ENCODE measurements around the gene KIAA0825.

DNA sequence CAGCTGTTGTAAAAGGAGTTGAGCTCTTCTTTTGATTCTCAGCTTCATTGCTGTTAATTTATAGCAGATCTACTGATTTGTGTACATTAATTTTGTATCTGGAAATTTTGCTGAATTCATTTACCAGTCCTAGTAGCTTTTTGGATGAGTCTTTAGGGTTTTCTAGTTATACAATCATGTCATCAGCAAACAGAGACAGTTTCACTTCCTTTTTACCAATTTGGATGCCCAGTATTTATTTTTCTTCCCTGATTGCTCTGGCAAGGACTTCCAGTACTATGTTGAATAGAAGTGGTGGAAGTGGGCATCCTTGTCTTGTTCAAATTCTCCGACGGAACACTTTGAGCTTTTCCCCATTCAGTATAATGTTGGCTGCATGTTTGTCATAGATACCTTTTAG, 478.1 kb downstream of the KIAA0825 start:
- TF ChIP-seq SMC3 (IDR thresholded peaks at IDR 0.05; ENCODE audit: low read depth, low read length) = no peak
- no peak for TF ChIP-seq POLR2AphosphoS5 (IDR thresholded peaks at IDR 0.05; ENCODE audit: low read depth, low read length)
- TF ChIP-seq, protein P1, sequence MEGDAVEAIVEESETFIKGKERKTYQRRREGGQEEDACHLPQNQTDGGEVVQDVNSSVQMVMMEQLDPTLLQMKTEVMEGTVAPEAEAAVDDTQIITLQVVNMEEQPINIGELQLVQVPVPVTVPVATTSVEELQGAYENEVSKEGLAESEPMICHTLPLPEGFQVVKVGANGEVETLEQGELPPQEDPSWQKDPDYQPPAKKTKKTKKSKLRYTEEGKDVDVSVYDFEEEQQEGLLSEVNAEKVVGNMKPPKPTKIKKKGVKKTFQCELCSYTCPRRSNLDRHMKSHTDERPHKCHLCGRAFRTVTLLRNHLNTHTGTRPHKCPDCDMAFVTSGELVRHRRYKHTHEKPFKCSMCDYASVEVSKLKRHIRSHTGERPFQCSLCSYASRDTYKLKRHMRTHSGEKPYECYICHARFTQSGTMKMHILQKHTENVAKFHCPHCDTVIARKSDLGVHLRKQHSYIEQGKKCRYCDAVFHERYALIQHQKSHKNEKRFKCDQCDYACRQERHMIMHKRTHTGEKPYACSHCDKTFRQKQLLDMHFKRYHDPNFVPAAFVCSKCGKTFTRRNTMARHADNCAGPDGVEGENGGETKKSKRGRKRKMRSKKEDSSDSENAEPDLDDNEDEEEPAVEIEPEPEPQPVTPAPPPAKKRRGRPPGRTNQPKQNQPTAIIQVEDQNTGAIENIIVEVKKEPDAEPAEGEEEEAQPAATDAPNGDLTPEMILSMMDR (IDR thresholded peaks at IDR 0.05) = no peak
- TF ChIP-seq, protein P2, sequence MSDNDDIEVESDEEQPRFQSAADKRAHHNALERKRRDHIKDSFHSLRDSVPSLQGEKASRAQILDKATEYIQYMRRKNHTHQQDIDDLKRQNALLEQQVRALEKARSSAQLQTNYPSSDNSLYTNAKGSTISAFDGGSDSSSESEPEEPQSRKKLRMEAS (IDR thresholded peaks at IDR 0.05; ENCODE audit: low read depth) = no peak
- TF ChIP-seq, protein P3, sequence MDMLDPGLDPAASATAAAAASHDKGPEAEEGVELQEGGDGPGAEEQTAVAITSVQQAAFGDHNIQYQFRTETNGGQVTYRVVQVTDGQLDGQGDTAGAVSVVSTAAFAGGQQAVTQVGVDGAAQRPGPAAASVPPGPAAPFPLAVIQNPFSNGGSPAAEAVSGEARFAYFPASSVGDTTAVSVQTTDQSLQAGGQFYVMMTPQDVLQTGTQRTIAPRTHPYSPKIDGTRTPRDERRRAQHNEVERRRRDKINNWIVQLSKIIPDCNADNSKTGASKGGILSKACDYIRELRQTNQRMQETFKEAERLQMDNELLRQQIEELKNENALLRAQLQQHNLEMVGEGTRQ (IDR thresholded peaks at IDR 0.05; ENCODE audit: borderline replicate concordance, low read depth, low read length) = no peak
- TF ChIP-seq TAF1 (IDR thresholded peaks at IDR 0.05; ENCODE audit: borderline replicate concordance, low read depth, low read length) = no peak
- TF ChIP-seq, protein P4, sequence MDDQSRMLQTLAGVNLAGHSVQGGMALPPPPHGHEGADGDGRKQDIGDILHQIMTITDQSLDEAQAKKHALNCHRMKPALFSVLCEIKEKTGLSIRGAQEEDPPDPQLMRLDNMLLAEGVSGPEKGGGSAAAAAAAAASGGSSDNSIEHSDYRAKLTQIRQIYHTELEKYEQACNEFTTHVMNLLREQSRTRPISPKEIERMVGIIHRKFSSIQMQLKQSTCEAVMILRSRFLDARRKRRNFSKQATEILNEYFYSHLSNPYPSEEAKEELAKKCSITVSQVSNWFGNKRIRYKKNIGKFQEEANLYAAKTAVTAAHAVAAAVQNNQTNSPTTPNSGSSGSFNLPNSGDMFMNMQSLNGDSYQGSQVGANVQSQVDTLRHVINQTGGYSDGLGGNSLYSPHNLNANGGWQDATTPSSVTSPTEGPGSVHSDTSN (IDR thresholded peaks at IDR 0.05) = no peak
- TF ChIP-seq MXI1 (IDR thresholded peaks at IDR 0.05; ENCODE audit: low read depth, low read length) = no peak
- no peak for TF ChIP-seq MEF2A (IDR thresholded peaks at IDR 0.05; ENCODE audit: borderline replicate concordance, low read depth)
- TF ChIP-seq EZH2phosphoT487 (IDR thresholded peaks at IDR 0.05; ENCODE audit: borderline replicate concordance, low read depth) = no peak
- no peak for TF ChIP-seq RAD21 (IDR thresholded peaks at IDR 0.05; ENCODE audit: low read length)
- TF ChIP-seq NFIC (IDR thresholded peaks at IDR 0.05; ENCODE audit: borderline replicate concordance) = no peak
- TF ChIP-seq, protein P5, sequence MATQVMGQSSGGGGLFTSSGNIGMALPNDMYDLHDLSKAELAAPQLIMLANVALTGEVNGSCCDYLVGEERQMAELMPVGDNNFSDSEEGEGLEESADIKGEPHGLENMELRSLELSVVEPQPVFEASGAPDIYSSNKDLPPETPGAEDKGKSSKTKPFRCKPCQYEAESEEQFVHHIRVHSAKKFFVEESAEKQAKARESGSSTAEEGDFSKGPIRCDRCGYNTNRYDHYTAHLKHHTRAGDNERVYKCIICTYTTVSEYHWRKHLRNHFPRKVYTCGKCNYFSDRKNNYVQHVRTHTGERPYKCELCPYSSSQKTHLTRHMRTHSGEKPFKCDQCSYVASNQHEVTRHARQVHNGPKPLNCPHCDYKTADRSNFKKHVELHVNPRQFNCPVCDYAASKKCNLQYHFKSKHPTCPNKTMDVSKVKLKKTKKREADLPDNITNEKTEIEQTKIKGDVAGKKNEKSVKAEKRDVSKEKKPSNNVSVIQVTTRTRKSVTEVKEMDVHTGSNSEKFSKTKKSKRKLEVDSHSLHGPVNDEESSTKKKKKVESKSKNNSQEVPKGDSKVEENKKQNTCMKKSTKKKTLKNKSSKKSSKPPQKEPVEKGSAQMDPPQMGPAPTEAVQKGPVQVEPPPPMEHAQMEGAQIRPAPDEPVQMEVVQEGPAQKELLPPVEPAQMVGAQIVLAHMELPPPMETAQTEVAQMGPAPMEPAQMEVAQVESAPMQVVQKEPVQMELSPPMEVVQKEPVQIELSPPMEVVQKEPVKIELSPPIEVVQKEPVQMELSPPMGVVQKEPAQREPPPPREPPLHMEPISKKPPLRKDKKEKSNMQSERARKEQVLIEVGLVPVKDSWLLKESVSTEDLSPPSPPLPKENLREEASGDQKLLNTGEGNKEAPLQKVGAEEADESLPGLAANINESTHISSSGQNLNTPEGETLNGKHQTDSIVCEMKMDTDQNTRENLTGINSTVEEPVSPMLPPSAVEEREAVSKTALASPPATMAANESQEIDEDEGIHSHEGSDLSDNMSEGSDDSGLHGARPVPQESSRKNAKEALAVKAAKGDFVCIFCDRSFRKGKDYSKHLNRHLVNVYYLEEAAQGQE (IDR thresholded peaks at IDR 0.05; ENCODE audit: low read depth, low read length) = no peak
